GM19452 (cell line): Measurements from ENCODE around the gene PNMA8A.

Experiments
- ATAC-seq: cut with Tn5 transposase; IDR thresholded peaks from one replicate; pipeline ENCODE4 v1.9.1; 2021; ENCODE audit not compliant: unreplicated experiment

PNMA8A gene

GRCh38 chr19:46492841-46493235 is 21.5 kb upstream of the PNMA8A start:
- no peak for ATAC-seq

GRCh38 chr19:46491975-46492682 is 20.8 kb upstream of the PNMA8A start:
- no peak for ATAC-seq

GRCh38 chr19:46490774-46491173 is 19.4 kb upstream of the PNMA8A start:
- no peak for ATAC-seq

DNA sequence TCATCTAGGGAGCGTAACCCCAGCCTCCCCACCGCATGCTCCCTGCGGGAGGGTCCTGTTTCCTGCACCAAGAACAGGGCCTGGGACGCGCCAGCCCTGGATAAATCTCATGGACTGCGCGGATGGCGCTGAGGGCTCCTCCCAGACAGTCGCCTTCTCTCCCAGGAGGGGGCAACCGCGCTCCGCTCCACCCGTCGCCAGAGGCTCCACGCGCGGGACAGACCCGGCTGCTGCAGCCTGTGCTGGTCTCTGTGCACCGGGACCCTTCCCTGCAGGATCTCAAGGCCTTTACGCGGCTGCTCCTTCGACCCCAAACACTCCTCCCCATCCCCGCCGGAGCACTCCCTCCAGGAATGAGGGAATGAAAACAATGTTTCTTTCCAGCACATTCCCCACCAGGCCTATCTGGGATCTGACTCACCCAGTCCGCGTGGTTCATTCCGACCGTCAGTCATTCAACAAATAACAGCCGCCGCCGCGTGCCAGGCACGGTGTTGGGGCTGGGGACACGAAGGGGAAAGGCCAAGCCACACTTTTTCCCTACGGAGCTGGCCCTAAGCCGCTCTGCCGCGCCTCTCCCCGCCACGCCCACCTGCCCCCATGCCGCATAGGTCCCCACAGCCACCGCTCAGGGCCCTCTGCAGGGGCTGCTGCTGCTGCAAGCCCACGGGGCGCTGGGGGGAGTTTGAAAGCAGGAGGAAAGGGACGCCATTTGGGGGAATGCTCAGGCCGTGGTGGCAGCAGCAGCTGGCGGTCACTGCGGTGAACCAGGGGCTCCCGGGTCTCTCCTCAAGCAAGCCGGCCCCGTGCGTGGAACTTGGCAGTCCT is 18.3 kb upstream of the PNMA8A start:
- no peak for ATAC-seq

- no peak for ATAC-seq
Measured at GRCh38 chr19:46488551-46488950, 17.2 kb upstream of the PNMA8A start.

- no peak for ATAC-seq
Measured at GRCh38 chr19:46487802-46488445, 16.6 kb upstream of the PNMA8A start.

GRCh38 chr19:46487178-46487801 is 15.9 kb upstream of the PNMA8A start:
- no peak for ATAC-seq

DNA sequence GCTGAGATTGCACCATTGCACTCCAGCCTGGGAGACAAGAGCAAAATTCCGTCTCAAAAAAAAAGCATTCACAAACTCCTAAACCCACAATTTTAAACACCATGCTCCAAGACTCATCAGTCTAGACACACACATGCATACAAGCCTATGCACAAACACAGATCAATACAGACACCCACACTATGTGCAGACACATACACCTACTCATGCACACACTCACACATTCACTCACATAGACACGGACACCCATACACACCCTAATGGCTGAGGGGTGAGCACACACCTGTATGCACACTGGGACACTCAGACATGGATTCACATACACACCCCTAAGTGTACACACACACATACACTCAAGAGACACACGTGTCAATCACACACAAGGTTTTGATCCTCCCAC is 15.0 kb upstream of the PNMA8A start:
- ATAC-seq, result no peak

GRCh38 chr19:46484656-46485055 is 13.3 kb upstream of the PNMA8A start:
- ATAC-seq, result no peak

GRCh38 chr19:46482631-46483030 is 11.3 kb upstream of the PNMA8A start:
- ATAC-seq, result no peak

DNA sequence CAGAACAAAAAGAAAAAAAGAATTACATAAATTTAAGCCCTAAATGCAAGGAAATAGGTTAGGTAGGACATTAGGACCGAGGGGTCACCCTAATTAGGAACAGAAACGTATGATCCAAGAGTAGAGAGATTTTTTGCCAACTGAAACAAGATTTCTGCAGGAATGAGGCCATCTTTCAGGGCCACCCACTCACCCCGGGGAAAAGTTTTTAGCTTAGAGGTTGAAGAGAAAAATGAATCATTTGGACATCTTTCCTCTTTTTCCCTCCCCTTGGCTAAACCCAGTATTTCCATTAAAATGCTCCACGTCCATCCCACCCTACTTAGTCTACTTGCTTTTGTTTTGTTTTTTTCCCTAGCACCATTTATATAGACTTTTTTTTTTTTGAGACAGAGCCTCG is 10.6 kb upstream of the PNMA8A start:
- no peak for ATAC-seq

DNA sequence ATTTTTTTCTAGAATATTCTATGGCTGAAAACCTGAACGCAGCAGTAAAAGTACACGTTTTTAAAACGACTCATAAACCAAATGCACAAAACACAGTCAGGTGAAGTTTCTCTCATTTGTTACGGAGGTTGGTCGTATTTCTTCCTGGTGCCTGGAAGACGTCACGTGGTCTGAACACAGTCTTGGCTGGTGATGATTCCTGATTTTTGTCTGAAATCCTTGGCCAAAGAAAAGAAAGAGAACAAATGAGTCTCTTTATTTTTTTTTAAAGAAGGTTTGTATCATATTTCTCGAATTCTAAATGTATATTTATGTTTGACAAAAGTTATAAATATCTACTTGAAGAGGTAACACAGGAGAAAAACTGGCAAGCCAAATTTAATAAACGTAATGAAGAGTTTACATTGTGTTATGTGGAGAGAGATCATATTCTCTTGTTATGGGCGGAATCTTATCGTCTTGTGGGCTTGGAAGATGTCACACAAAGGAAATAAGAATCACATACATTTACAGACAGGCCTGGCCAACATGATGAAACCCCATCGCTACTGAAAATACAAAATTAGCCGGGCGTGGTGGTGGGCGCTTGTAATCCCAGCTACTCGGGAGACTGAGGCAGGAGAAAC is 10.0 kb upstream of the PNMA8A start:
- no peak for ATAC-seq

- ATAC-seq, result no peak
Measured at GRCh38 chr19:46480415-46480814, 9.1 kb upstream of the PNMA8A start.

DNA sequence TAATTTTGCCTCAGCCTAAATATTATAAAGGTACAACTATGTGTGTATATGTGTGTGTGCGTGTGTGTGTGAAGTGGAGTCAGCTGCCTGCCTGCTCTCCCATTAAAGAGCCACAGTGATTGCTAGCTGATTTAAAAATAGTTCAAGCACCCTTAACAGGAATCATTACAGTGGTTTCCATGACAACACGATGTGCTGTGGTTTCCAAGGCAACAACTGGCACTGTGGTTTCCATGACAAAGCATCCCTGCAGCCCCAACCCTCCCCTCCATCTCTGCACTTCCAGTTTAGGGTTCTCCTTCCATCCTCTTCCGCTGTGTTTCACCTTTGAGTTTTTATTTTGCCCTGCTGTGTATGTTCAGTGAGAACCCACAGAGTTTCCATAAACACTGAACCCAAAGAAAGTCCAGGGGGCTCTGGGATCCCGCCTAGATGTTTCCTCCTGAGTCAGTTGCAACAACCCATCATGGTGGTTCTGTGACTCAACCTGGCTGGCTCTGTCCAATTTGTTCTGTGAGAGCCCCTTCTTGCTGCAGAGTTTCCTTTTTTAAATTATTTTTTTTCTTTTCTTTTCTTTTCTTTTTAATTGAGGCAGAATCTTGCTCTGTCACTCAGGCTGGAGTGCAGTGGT is 7.1 kb upstream of the PNMA8A start:
- ATAC-seq, result no peak

DNA sequence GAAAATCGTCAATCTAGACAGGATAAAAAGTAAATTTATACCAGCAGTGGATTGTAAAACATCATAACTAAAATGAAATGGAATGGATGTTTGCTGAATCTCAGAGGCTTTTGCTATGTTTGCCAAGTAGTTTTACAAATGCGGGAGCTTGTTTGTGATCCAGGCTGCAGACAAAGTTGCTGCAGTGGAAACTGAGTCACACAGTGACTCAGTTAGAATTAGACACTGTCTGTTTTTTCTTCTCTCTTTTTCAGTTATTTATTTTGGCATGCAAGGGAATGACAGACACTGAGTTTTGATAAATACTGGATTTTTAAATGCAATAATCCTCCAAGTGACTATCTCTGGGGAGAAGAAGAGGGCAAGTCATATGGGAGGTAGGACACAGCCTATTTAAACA is 4.6 kb upstream of the PNMA8A start:
- no peak for ATAC-seq

DNA sequence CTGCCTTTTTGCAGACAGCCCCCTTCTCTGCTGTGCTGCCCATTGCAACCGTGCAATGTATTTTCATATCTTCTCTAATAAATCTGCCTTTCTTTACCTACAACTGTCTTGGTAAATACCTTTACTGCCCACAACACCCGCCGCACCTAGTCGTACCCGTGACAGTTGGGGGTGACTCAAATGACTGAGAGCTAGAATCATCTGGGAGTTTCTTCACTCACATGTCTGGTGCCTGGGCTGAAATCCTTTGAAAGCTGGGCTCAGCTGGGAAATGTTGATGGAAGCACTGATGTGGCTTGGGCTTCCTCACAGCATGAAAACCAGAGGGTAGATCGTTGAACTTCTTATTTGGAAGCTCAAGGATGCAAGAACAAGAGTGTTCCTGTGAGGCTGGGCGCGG is 2.8 kb upstream of the PNMA8A start:
- no peak for ATAC-seq

- no peak for ATAC-seq
Measured at GRCh38 chr19:46472592-46472991, 1.2 kb upstream of the PNMA8A start.

DNA sequence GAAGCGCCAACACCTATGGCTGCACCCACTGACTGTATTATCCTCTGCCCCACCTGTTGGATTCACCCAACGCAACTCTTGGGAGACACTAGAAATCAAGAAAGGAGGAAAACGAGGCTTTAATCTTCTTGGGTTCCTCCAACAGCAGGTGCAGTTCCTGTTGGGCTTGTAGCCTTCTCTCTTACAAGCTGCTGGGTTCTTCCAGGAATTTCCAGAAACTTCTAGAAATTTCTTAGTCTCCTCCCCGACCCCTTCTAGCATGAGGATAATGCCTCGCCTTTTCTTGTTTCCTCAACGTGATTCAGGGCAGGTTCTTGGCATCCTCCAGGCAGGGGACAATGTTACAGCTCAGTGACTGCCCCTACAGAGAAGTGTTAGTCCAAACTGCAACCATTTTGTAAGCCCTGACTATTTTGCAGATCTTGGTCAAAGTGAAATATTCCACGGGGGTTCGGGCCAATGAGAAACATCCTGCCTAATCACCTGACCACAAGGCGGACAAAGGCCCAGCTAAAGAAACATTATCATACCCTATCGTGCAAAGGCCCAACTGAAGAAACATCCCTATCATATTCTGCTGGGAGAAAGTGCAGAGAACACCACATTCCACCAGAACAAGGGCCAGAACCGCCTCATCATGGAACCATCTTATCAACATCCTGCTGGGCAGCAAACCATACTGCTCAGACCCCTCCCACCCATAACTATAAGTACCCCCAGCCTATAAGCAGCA is 614 bp upstream of the PNMA8A start:
- no peak for ATAC-seq

DNA sequence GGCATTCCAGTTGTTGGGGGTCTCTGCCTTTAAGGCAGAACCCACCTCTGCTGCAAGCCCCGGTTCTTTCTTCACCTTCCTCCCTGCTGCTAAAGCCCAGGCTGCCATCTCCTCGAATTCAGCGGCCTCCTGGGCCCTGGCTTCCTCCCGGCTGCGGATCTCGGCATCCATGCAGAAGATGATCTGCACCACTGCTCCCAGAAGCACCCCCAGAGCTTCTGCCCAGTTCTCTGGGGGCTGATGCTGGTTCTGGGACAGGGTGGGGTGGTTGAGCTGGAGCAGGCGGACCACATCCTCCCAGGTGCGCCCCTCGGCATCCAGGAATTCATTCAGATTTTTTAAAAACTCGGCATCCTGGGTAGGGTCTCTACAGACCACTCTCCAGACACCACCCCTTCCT is 987 bp downstream of the PNMA8A start:
- no peak for ATAC-seq
